ENCODE data around the gene THRSP. TPM values are rescaled to one million over a fixed set of nuclear protein-coding genes. Genes with fewer than 3 reads are reported as not detected.
"Not testable (repeated sequence)": the region's sequence is repeated elsewhere in the genome, so short reads cannot be mapped to it uniquely, and the experiment has no call there.

THRSP gene
- total RNA-seq, 2 experiments from 2014 or later = not detected

DNA sequence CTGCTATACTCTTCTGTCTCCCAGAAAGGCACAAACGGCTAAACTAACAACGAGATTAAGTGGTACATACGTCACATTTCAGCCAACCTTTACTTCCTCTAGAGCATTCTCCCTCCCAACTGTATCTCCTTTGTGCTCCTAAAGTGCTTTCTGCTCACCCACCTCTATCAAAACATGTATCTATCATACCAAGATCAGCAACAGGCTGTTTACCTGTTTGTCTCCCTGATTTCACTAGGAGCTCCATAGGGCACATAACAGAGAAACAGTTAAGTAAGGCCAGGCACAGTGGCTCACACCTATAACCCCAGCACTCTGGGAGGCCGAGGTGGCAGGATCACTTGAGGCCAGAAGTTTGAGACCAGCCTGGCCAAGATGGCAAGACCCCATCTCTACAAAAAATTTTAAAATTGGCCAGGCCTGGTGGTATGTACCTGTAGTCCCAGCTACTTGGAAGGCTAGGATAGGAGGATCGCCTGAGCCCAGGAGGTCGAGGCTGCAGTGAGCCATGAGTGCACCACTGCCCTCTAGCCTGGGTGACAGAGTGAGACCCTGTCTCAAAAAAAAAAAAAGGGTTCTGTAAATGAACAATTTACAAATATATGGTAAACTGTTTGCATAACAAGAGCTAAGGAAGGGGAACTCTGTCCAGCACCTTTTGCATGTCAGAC is 13.2 kb downstream of the THRSP start:
- Mint-ChIP-seq H3K4me1 (ENCODE audit: low read depth) (peaks cover 59% of the 10 kb centered on the region), H3K4me3 (peak overlapping the region; percentile 66), H3K27ac (peak overlapping the region; percentile 32), H3K36me3 (ENCODE audit: low read depth) (peaks cover 44% of the 10 kb centered on the region), H3K9me3 (no peaks in the 10 kb centered on the region), H3K27me3 (no peaks in the 10 kb centered on the region)
- intact Hi-C loops (cut with DNase I, micrococcal nuclease) = loop anchor here in 1 of 2 experiments (5.0 kb wide), 1 partner anchor 80 kb away; no protein-coding TSS in a partner anchor
- DNase-seq = no peak
- H3K36me3 ChIP-seq (ENCODE audit: insufficient read depth, low read length) = peaks cover 9% of the 10 kb centered on the region
- H3K4me3 ChIP-seq (ENCODE audit: low read length) = no peak overlapping the region
- no peaks in the 10 kb centered on the region for H3K27me3 ChIP-seq (ENCODE audit: control insufficient read depth in 1 of 2, insufficient read depth in 2 of 2, low read length in 2 of 2)
- ChIA-PET POLR2A (interaction anchor here (1.0 kb wide), 1 partner anchor 82 kb away, joined by 4 read pairs; the partner anchor contains the start of gene INTS4), CTCF (interaction anchor here (1.5 kb wide), 1 partner anchor 488 kb away, joined by 3 read pairs; no protein-coding TSS in a partner anchor)
- TF ChIP-seq, protein P1, sequence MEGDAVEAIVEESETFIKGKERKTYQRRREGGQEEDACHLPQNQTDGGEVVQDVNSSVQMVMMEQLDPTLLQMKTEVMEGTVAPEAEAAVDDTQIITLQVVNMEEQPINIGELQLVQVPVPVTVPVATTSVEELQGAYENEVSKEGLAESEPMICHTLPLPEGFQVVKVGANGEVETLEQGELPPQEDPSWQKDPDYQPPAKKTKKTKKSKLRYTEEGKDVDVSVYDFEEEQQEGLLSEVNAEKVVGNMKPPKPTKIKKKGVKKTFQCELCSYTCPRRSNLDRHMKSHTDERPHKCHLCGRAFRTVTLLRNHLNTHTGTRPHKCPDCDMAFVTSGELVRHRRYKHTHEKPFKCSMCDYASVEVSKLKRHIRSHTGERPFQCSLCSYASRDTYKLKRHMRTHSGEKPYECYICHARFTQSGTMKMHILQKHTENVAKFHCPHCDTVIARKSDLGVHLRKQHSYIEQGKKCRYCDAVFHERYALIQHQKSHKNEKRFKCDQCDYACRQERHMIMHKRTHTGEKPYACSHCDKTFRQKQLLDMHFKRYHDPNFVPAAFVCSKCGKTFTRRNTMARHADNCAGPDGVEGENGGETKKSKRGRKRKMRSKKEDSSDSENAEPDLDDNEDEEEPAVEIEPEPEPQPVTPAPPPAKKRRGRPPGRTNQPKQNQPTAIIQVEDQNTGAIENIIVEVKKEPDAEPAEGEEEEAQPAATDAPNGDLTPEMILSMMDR (IDR thresholded peaks at IDR 0.05) = no peak
- ATAC-seq (ENCODE audit: poor library complexity) = no peak
- H3K4me1 ChIP-seq (ENCODE audit: insufficient read depth, low read length) = peaks cover 41% of the 10 kb centered on the region
- H3K9me3 ChIP-seq (ENCODE audit: control insufficient read depth in 1 of 2, insufficient read depth in 1 of 2, low read length in 2 of 2) = no peaks in the 10 kb centered on the region
- no peak overlapping the region for H3K27ac ChIP-seq (ENCODE audit: low read depth in 1 of 2, low read length in 2 of 2)

DNA sequence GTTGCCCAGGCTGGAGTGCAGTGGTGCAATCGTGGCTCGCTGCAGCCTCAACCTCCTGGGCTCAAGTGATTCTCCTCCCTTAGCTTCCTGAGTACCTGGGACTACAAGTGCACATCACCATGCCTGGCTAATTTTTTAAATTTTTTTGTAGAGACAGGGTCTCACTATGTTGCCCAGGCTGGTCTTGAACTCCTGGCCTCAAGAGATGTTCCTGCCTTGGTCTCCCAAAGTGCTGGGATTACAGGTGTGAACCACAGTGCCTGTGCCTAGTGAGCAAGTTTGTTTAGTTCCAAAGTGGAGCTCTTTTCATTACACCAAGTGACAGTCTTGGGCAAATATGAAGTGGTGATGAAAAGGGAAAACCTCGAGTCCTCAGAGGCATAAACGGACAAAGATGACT is 13.9 kb downstream of the THRSP start:
- ChIA-PET CTCF (interaction anchor here (1.5 kb wide), 1 partner anchor 487 kb away, joined by 3 read pairs; no protein-coding TSS in a partner anchor), POLR2A (interaction anchor here (1.0 kb wide), 1 partner anchor 83 kb away, joined by 4 read pairs; the partner anchor contains the start of gene INTS4)
- not testable (repeated sequence) for DNase-seq; H3K9me3 Mint-ChIP-seq; H3K9me3 ChIP-seq (ENCODE audit: control insufficient read depth in 1 of 2, insufficient read depth in 1 of 2, low read length in 2 of 2); H3K27ac ChIP-seq (ENCODE audit: low read depth in 1 of 2, low read length in 2 of 2); H3K27me3 ChIP-seq (ENCODE audit: control insufficient read depth in 1 of 2, insufficient read depth in 2 of 2, low read length in 2 of 2); H3K27me3 Mint-ChIP-seq; H3K36me3 ChIP-seq (ENCODE audit: insufficient read depth, low read length); ATAC-seq (ENCODE audit: poor library complexity); H3K4me3 ChIP-seq (ENCODE audit: low read length)
- peaks cover 41% of the 10 kb centered on the region for H3K4me1 ChIP-seq (ENCODE audit: insufficient read depth, low read length)
- peaks cover 39% of the 10 kb centered on the region for H3K36me3 Mint-ChIP-seq (ENCODE audit: low read depth)
- peak overlapping the region; percentile 93 for H3K27ac Mint-ChIP-seq
- peak overlapping the region; percentile 96 for H3K4me3 Mint-ChIP-seq
- H3K4me1 Mint-ChIP-seq (ENCODE audit: low read depth) = peaks cover 60% of the 10 kb centered on the region
- intact Hi-C loops (cut with DNase I, micrococcal nuclease) = loop anchor here in 1 of 2 experiments (5.0 kb wide), 1 partner anchor 80 kb away; no protein-coding TSS in a partner anchor

DNA sequence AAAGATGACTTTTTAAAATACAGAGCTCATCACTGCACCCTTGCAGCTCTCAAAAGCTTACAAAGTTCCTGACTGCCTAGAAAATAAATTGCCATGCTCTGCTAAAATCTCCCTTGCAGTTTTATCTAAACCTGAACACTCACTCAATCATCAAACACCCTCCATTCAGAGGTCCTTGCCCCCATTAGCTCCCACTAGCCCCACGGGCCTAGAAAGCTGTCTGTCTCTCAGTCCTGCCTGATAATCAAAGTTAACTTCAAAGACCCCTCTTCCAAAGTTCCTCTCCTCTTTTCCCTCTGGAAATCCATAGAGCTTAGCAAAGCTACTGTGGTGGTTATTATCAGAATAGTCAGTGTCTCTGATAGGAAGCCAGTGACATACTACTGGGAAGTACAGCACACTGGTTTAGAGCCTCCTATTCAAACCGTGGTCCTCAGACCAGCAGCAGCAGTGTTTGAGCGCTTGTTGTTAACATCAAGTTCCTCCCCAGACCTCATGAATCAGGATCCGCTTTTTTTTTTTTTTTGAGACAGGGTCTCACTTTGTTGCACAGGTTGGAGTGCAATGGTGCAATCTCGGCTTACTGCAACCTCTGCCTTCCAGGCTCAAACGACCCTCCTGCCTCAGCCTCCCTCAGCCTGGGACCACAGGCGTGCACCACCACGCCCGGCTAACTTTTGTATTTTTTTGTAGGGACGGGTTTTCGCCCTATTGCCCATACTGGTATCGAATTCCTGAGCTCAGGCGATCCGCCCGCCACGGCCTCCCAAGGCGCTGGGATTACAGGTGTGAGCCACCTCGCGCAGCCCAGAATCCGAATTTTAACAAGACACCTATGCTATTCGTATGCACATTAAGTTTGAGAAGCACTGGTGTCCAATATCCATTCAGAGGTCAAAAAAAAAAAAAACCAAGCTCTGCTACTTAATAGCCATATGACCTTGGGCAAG is 14.8 kb downstream of the THRSP start:
- H3K4me3 Mint-ChIP-seq = peak overlapping the region; percentile 96
- TF ChIP-seq, protein P1 (IDR thresholded peaks at IDR 0.05) = no peak
- H3K27me3 Mint-ChIP-seq = no peaks in the 10 kb centered on the region
- peaks cover 41% of the 10 kb centered on the region for H3K4me1 ChIP-seq (ENCODE audit: insufficient read depth, low read length)
- intact Hi-C loops (cut with DNase I, micrococcal nuclease) = loop anchor here (1.0 to 5.0 kb wide), 2 partner anchors 81 to 125 kb away; no protein-coding TSS in a partner anchor
- H3K9me3 Mint-ChIP-seq = no peaks in the 10 kb centered on the region
- DNase-seq (no peak), ATAC-seq (ENCODE audit: poor library complexity) (no peak)
- peaks cover 33% of the 10 kb centered on the region for H3K36me3 Mint-ChIP-seq (ENCODE audit: low read depth)
- no peak overlapping the region for H3K27ac ChIP-seq (ENCODE audit: low read depth in 1 of 2, low read length in 2 of 2)
- no peaks in the 10 kb centered on the region for H3K27me3 ChIP-seq (ENCODE audit: control insufficient read depth in 1 of 2, insufficient read depth in 2 of 2, low read length in 2 of 2)
- no peaks in the 10 kb centered on the region for H3K9me3 ChIP-seq (ENCODE audit: control insufficient read depth in 1 of 2, insufficient read depth in 1 of 2, low read length in 2 of 2)
- no peaks in the 10 kb centered on the region for H3K36me3 ChIP-seq (ENCODE audit: insufficient read depth, low read length)
- peaks cover 60% of the 10 kb centered on the region for H3K4me1 Mint-ChIP-seq (ENCODE audit: low read depth)
- POLR2A ChIA-PET = interaction anchor here (1.0 to 2.6 kb wide), 8 partner anchors 9 to 258 kb away, joined by 3 to 27 read pairs (median 5); partner anchors contain the start of genes ALG8, INTS4, KCTD21 and RSF1
- H3K4me3 ChIP-seq (ENCODE audit: low read length) = peak overlapping the region; percentile 88
- H3K27ac Mint-ChIP-seq = peak overlapping the region; percentile 93
- CTCF ChIA-PET = interaction anchor here (0.6 to 1.5 kb wide), 3 partner anchors 32 to 486 kb away, joined by 3 to 4 read pairs (median 3); partner anchors contain the start of gene INTS4

Measured in CD4-positive, alpha-beta T cell (primary cell).